Astrocyte (in vitro differentiated cells and primary cell): ENCODE results near the gene ASPHD2. TPM values are rescaled to one million over a fixed set of nuclear protein-coding genes. Genes with fewer than 3 reads are reported as not detected.

Experiments
- DNase-seq: peaks from one replicate; pipeline ENCODE4 v3.0.0-alpha.2; 2010; ENCODE audit warnings: low read depth
- FAIRE-seq: peaks from 2 replicates; lab custom pipeline; 2011; peaks lifted over from hg19 to GRCh38; lab: Jason Lieb, UNC
- H2AFZ ChIP-seq: 2 replicates; pipeline ENCODE4 v1.6.0; 2012; ENCODE audit warnings: low read depth, low read length, inconsistent platforms
- H3K27ac ChIP-seq: 2 replicates; pipeline ENCODE4 v1.5.1; 2011; ENCODE audit warnings: low read depth, low read length, inconsistent platforms
- H3K27me3 ChIP-seq: 2 replicates; pipeline ENCODE4 v1.6.0; 2011; ENCODE audit warnings: low read length, inconsistent platforms; ENCODE audit not compliant: insufficient read depth
- H3K36me3 ChIP-seq: 2 replicates; pipeline ENCODE4 v1.5.1; 2011; ENCODE audit warnings: low read length, inconsistent platforms; ENCODE audit not compliant: insufficient read depth
- H3K4me1 ChIP-seq: 2 replicates; pipeline ENCODE4 v1.5.1; 2011; ENCODE audit warnings: low read length, inconsistent platforms; ENCODE audit not compliant: insufficient read depth
- H3K4me2 ChIP-seq: 2 replicates; pipeline ENCODE4 v1.6.0; 2012; ENCODE audit warnings: low read length, inconsistent platforms
- H3K4me3 ChIP-seq: 2 replicates; pipeline ENCODE4 v1.5.1; 2011; ENCODE audit warnings: low read depth, mild to moderate bottlenecking, low read length, inconsistent platforms; ENCODE audit not compliant: insufficient read depth
- H3K79me2 ChIP-seq: 2 replicates; pipeline ENCODE4 v1.6.0; 2012; ENCODE audit warnings: mild to moderate bottlenecking, low read length, inconsistent platforms; ENCODE audit not compliant: insufficient read depth
- H3K9ac ChIP-seq: 2 replicates; pipeline ENCODE4 v1.6.0; 2012; ENCODE audit warnings: mild to moderate bottlenecking, low read length, inconsistent platforms
- H3K9me3 ChIP-seq: 2 replicates; pipeline ENCODE4 v1.5.1; 2012; ENCODE audit warnings: low read depth, mild to moderate bottlenecking, low read length, inconsistent platforms; ENCODE audit not compliant: insufficient read depth
- H4K20me1 ChIP-seq: 2 replicates; pipeline ENCODE4 v1.6.0; 2012; ENCODE audit warnings: low read length, inconsistent platforms; ENCODE audit not compliant: insufficient read depth
- H3K27ac Mint-ChIP-seq: one replicate; pipeline ENCODE4 v1.8.0; 2021; ENCODE audit warnings: mild to moderate bottlenecking, mixed read lengths; ENCODE audit not compliant: unreplicated experiment
- H3K27me3 Mint-ChIP-seq: one replicate; pipeline ENCODE4 v1.8.0; 2021; ENCODE audit warnings: low read depth, mixed read lengths; ENCODE audit not compliant: unreplicated experiment
- H3K36me3 Mint-ChIP-seq: one replicate; pipeline ENCODE4 v1.8.0; 2021; ENCODE audit warnings: low read depth, mixed read lengths; ENCODE audit not compliant: unreplicated experiment
- H3K4me1 Mint-ChIP-seq: one replicate; pipeline ENCODE4 v1.8.0; 2021; ENCODE audit warnings: low read depth, mixed read lengths; ENCODE audit not compliant: unreplicated experiment
- H3K4me3 Mint-ChIP-seq: one replicate; pipeline ENCODE4 v1.8.0; 2021; ENCODE audit warnings: mild to moderate bottlenecking, moderate library complexity, mixed read lengths; ENCODE audit not compliant: unreplicated experiment
- H3K9me3 Mint-ChIP-seq: one replicate; pipeline ENCODE4 v1.8.0; 2021; ENCODE audit warnings: mild to moderate bottlenecking, mixed read lengths; ENCODE audit not compliant: unreplicated experiment
- EZH2 ChIP-seq: IDR thresholded peaks from 2 replicates; pipeline ENCODE4 v1.6.1; 2012; ENCODE audit warnings: mild to moderate bottlenecking, low read length, inconsistent platforms; ENCODE audit not compliant: insufficient read depth
- total RNA-seq: library from RNA; stranded (reverse); gene quantifications from 2 replicates; pipeline ENCODE4 v1.2.1, GENCODE V29; 2021
- TF ChIP-seq, protein P1 (sequence below): IDR thresholded peaks from 2 replicates; pipeline ENCODE4 v1.5.1; 2011; ENCODE audit warnings: low read depth, mild to moderate bottlenecking, inconsistent platforms, low read length, moderate library complexity; ENCODE audit not compliant: insufficient read depth

Gene ASPHD2
- total RNA-seq, 1 donor from 2014 or later = 11.7 TPM

DNA sequence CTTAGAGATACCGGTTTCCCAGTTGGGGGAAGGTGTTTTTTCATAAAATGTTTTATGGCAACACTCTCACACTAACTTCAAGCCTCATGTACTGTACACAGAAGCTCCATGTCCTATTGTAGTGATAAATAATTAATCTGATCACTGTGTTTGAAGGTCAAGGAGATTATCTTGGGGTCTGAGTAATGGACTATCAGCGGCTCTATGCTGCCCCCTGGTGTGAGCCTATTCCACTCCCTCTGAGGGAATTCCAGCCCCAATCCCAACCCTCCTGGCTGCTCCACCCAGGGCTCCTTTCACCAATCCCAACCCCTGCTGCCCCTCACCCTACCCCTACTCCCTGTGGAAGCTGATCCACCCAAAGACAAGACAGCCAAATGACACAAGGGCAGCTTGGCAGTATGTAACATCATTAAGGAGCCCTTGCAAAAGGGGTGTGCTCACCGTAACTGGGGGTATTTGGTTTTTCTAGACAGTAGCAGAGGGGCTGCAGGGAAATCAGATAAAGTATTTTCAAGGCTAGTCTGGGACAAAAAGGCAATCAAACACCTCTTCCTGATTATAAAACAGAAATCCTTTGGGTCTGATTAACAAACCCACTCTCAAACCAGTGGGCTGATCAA lies 32.2 kb downstream of the ASPHD2 start:
- Mint-ChIP-seq H3K27ac (peak overlapping the region; percentile 47), H3K4me1 (peaks cover 22% of the 10 kb centered on the region), H3K36me3 (peaks cover 33% of the 10 kb centered on the region), H3K9me3 (no peaks in the 10 kb centered on the region), H3K27me3 (no peaks in the 10 kb centered on the region), H3K4me3 (no peak overlapping the region)
- no peak for DNase-seq
- Histone ChIP-seq H3K9ac (no peak overlapping the region), H2AFZ (no peak overlapping the region), H3K9me3 (no peaks in the 10 kb centered on the region), H3K4me1 (peaks cover 8% of the 10 kb centered on the region), H3K4me3 (no peak overlapping the region), H3K27me3 (no peaks in the 10 kb centered on the region), H3K27ac (no peak overlapping the region), H4K20me1 (peaks cover 29% of the 10 kb centered on the region), H3K4me2 (no peak overlapping the region), H3K36me3 (peaks cover 25% of the 10 kb centered on the region), H3K79me2 (peaks cover 7% of the 10 kb centered on the region)
- FAIRE-seq = peak; percentile 83
- no peak for TF ChIP-seq EZH2
- TF ChIP-seq, protein P1, sequence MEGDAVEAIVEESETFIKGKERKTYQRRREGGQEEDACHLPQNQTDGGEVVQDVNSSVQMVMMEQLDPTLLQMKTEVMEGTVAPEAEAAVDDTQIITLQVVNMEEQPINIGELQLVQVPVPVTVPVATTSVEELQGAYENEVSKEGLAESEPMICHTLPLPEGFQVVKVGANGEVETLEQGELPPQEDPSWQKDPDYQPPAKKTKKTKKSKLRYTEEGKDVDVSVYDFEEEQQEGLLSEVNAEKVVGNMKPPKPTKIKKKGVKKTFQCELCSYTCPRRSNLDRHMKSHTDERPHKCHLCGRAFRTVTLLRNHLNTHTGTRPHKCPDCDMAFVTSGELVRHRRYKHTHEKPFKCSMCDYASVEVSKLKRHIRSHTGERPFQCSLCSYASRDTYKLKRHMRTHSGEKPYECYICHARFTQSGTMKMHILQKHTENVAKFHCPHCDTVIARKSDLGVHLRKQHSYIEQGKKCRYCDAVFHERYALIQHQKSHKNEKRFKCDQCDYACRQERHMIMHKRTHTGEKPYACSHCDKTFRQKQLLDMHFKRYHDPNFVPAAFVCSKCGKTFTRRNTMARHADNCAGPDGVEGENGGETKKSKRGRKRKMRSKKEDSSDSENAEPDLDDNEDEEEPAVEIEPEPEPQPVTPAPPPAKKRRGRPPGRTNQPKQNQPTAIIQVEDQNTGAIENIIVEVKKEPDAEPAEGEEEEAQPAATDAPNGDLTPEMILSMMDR = peak; percentile 88

DNA sequence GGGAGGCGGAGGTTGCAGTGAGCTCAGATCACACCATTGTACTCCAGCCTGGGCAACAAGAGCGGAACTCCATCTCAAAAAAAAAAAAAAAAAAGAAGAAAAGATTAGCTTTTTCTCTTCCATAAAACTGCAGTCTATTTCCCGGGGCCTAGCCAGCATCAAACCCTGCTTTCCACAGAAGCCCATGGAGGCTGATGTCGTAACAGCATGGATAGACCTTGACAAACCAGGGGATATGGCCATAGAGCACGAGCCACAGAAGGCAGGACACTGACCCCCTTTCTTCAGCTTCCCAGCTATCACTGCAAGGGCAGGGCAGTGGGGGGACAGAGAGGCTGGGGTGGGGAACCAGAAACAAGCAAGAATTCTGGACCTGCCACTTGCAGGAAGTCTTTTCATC lies 33.0 kb downstream of the ASPHD2 start:
- Mint-ChIP-seq H3K36me3 (peaks cover 33% of the 10 kb centered on the region), H3K27ac (no peak overlapping the region), H3K9me3 (no peaks in the 10 kb centered on the region), H3K4me1 (peaks cover 22% of the 10 kb centered on the region), H3K4me3 (no peak overlapping the region), H3K27me3 (no peaks in the 10 kb centered on the region)
- peaks cover 29% of the 10 kb centered on the region for H3K36me3 ChIP-seq
- no peak overlapping the region for H3K27ac ChIP-seq
- no peak overlapping the region for H2AFZ ChIP-seq
- H3K79me2 ChIP-seq = peaks cover 7% of the 10 kb centered on the region
- no peaks in the 10 kb centered on the region for H3K27me3 ChIP-seq
- TF ChIP-seq, protein P1 = no peak
- no peak for TF ChIP-seq EZH2
- peaks cover 29% of the 10 kb centered on the region for H4K20me1 ChIP-seq
- H3K4me2 ChIP-seq = no peak overlapping the region
- H3K4me1 ChIP-seq = peaks cover 8% of the 10 kb centered on the region
- no peaks in the 10 kb centered on the region for H3K9me3 ChIP-seq
- DNase-seq = no peak
- no peak overlapping the region for H3K9ac ChIP-seq
- H3K4me3 ChIP-seq = no peak overlapping the region
- FAIRE-seq = no peak

DNA sequence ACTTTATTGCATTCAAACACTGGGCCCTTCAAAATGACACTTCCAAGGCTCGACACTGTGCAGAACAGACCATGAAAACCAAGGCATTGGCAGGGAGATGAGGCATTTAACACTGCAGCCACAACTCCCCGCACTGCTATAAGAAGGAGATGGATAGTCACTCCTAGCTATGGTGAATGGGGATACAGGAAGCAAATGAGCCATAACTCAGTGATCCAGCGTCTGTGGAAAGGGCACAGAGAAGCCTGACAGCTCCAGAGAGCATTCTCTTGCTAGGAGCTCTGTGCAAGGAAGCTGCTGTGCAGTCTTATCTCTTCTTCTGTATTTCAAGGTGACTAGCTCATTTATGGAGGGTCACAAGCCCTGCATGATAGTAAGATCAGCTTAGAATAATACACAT lies 33.6 kb downstream of the ASPHD2 start:
- Mint-ChIP-seq H3K27ac (no peak overlapping the region), H3K4me1 (peaks cover 22% of the 10 kb centered on the region), H3K36me3 (peaks cover 28% of the 10 kb centered on the region), H3K27me3 (no peaks in the 10 kb centered on the region), H3K4me3 (peak overlapping the region; percentile 20), H3K9me3 (no peaks in the 10 kb centered on the region)
- Histone ChIP-seq H3K36me3 (peaks cover 27% of the 10 kb centered on the region), H2AFZ (no peak overlapping the region), H3K9ac (no peak overlapping the region), H4K20me1 (peaks cover 29% of the 10 kb centered on the region), H3K4me3 (no peak overlapping the region), H3K27me3 (no peaks in the 10 kb centered on the region), H3K79me2 (peaks cover 7% of the 10 kb centered on the region), H3K9me3 (no peaks in the 10 kb centered on the region), H3K4me1 (peaks cover 8% of the 10 kb centered on the region), H3K27ac (no peak overlapping the region), H3K4me2 (no peak overlapping the region)
- FAIRE-seq (no peak), DNase-seq (no peak)
- TF ChIP-seq EZH2 = no peak
- TF ChIP-seq, protein P1 = no peak
